Keratinocyte (primary cell): ENCODE data around the gene PLCL1. TPM values are rescaled to one million over a fixed set of nuclear protein-coding genes. Genes with fewer than 3 reads are reported as not detected.

Experiments used
- DNase-seq: peaks from one replicate; pipeline ENCODE4 v3.0.0-alpha.2; 2011; ENCODE audit warnings: low read depth, missing footprints, low spot score
- FAIRE-seq: peaks from 2 replicates; lab custom pipeline; 2011; peaks lifted over from hg19 to GRCh38; lab: Jason Lieb, UNC
- H2AFZ ChIP-seq: 2 replicates; pipeline ENCODE4 v1.6.0; 2012; ENCODE audit warnings: low read length, control low read depth, inconsistent platforms; ENCODE audit not compliant: control insufficient read depth
- H3K27ac ChIP-seq: 2 replicates; pipeline ENCODE4 v1.5.1; 2011; ENCODE audit warnings: low read length; ENCODE audit not compliant: control insufficient read depth, insufficient read depth
- H3K27me3 ChIP-seq: 3 replicates; pipeline ENCODE4 v1.6.0; 2011; ENCODE audit warnings: low read length; ENCODE audit not compliant: control insufficient read depth, insufficient read depth; ENCODE audit errors: extremely low read depth
- H3K36me3 ChIP-seq, 2 experiments: 2 replicates in 1 of 2; 3 replicates in 1 of 2; pipeline ENCODE4 v1.5.1; 2011; ENCODE audit warnings: low read length in 2 of 2, mild to moderate bottlenecking in 1 of 2; ENCODE audit not compliant: control insufficient read depth in 2 of 2, insufficient read depth in 2 of 2; ENCODE audit errors: extremely low read depth in 1 of 2
- H3K4me1 ChIP-seq: 3 replicates; pipeline ENCODE4 v1.5.1; 2011; ENCODE audit warnings: low read length; ENCODE audit not compliant: control insufficient read depth, insufficient read depth; ENCODE audit errors: extremely low read depth
- H3K4me2 ChIP-seq: 3 replicates; pipeline ENCODE4 v1.6.0; 2011; ENCODE audit warnings: low read depth, low read length; ENCODE audit not compliant: control insufficient read depth, insufficient read depth; ENCODE audit errors: extremely low read depth
- H3K4me3 ChIP-seq, 3 experiments: fragments of 200-600 bp in 1 of 3; sonication (generic) in 1 of 3; 2 replicates in 2 of 3; 3 replicates in 1 of 3; pipeline ENCODE4 v1.5.1; 2011 to 2016; ENCODE audit warnings: low read length in 3 of 3, mild to moderate bottlenecking in 3 of 3, control low read depth in 2 of 3, inconsistent platforms in 1 of 3, low read depth in 1 of 3, mixed read lengths in 1 of 3, mixed run types in 1 of 3, moderate library complexity in 1 of 3; ENCODE audit not compliant: control insufficient read depth in 2 of 3, insufficient read depth in 2 of 3; ENCODE audit errors: extremely low read depth in 1 of 3
- H3K79me2 ChIP-seq: 2 replicates; pipeline ENCODE4 v1.6.0; 2012; ENCODE audit warnings: low read length; ENCODE audit not compliant: control insufficient read depth, insufficient read depth
- H3K9ac ChIP-seq: 3 replicates; pipeline ENCODE4 v1.6.0; 2011; ENCODE audit warnings: low read length; ENCODE audit not compliant: control insufficient read depth, insufficient read depth; ENCODE audit errors: extremely low read depth
- H3K9me1 ChIP-seq: 3 replicates; pipeline ENCODE4 v1.6.0; 2011; ENCODE audit warnings: low read length; ENCODE audit not compliant: control insufficient read depth, insufficient read depth; ENCODE audit errors: extremely low read depth
- H3K9me3 ChIP-seq: 2 replicates; pipeline ENCODE4 v1.5.1; 2012; ENCODE audit warnings: low read depth, low read length; ENCODE audit not compliant: control insufficient read depth
- H4K20me1 ChIP-seq: 3 replicates; pipeline ENCODE4 v1.6.0; 2011; ENCODE audit warnings: low read length; ENCODE audit not compliant: control insufficient read depth, insufficient read depth; ENCODE audit errors: extremely low read depth
- CTCF ChIP-seq, 3 experiments: IDR thresholded peaks in 1 of 3; conservative IDR thresholded peaks in 1 of 3; optimal IDR thresholded peaks in 1 of 3; 2 replicates in 2 of 3; 3 replicates in 1 of 3; pipeline versions ENCODE3 to v1.5.1; 2011; ENCODE audit warnings: low read length in 3 of 3, mild to moderate bottlenecking in 3 of 3, moderate library complexity in 2 of 3, control low read depth in 1 of 3, inconsistent platforms in 1 of 3; ENCODE audit not compliant: insufficient read depth in 2 of 3; ENCODE audit errors: extremely low read depth in 1 of 3
- EZH2 ChIP-seq: IDR thresholded peaks from one replicate; pipeline ENCODE4 v1.6.1; 2012; ENCODE audit warnings: inconsistent platforms, mild to moderate bottlenecking, low read length, moderate library complexity
- dilution Hi-C: fragments of 300-500 bp; cut with MboI; formaldehyde crosslinking; loops from one replicate; pipeline ENCODE4 v1.7.0; 2020; ENCODE audit warnings: low sequenced_read_pairs; ENCODE audit not compliant: extremely low pct_ligation_motif_present
- polyA plus RNA-seq, 5 experiments: library from polyadenylated mRNA; depleted of rRNA in 3 of 5; stranded (reverse) in 3 of 5; stranded (forward) in 1 of 5; unstranded in 1 of 5; fragments of >200 nt; gene quantifications; 1 replicate in 1 of 5; 2 replicates in 3 of 5; 3 replicates in 1 of 5; pipeline versions ENCODE4 v1.2.1 to v1.2.3, GENCODE V29; 2011 to 2012; ENCODE audit warnings: missing spikeins in 2 of 5, low read depth in 1 of 5, low replicate concordance in 1 of 5

PLCL1 gene
- polyA plus RNA-seq, 1 donor (not counting 4 experiments of a cell fraction or from before 2014, with no cell fraction given), result 0.01 TPM

- FAIRE-seq, result no peak
- no peaks in the 10 kb centered on the region for H3K9me3 ChIP-seq
Observed at GRCh38 chr2:197867033-197867432, 62.6 kb downstream of the PLCL1 start.

GRCh38 chr2:197867624-197868023, 63.2 kb downstream of the PLCL1 start:
- Histone ChIP-seq H3K27ac (no peak overlapping the region), H3K79me2 (no peaks in the 10 kb centered on the region), H3K36me3 (no peaks in the 10 kb centered on the region), H3K4me2 (no peak overlapping the region), H3K9me1 (no peaks in the 10 kb centered on the region), H2AFZ (no peak overlapping the region), H3K4me1 (no peaks in the 10 kb centered on the region), H4K20me1 (no peaks in the 10 kb centered on the region), H3K27me3 (no peaks in the 10 kb centered on the region), H3K9ac (no peak overlapping the region), H3K4me3 (no peak overlapping the region), H3K9me3 (no peaks in the 10 kb centered on the region)
- dilution Hi-C loops, result no loop called here
- no peak for TF ChIP-seq EZH2
- no peak for TF ChIP-seq CTCF (optimal IDR thresholded peaks at IDR 0.05 in 1 of 3, IDR thresholded peaks at IDR 0.05 in 1 of 3, conservative IDR thresholded peaks at IDR 0.05 in 1 of 3; ENCODE audit: extremely low read depth in 1 of 3, insufficient read depth in 2 of 3, low read length in 3 of 3)
- FAIRE-seq, result no peak
- DNase-seq, result no peak

More at GRCh38 chr2:197867033-197867432, 62.6 kb downstream of the PLCL1 start:
- H3K36me3 ChIP-seq, result no peaks in the 10 kb centered on the region
- no peaks in the 10 kb centered on the region for H3K79me2 ChIP-seq
- DNase-seq, result no peak
- H3K4me2 ChIP-seq, result no peak overlapping the region
- H3K4me3 ChIP-seq, result no peak overlapping the region
- no peak overlapping the region for H3K9ac ChIP-seq
- dilution Hi-C loops, result no loop called here
- H4K20me1 ChIP-seq, result no peaks in the 10 kb centered on the region
- no peak overlapping the region for H2AFZ ChIP-seq
- no peak for TF ChIP-seq EZH2
- TF ChIP-seq CTCF (optimal IDR thresholded peaks at IDR 0.05 in 1 of 3, IDR thresholded peaks at IDR 0.05 in 1 of 3, conservative IDR thresholded peaks at IDR 0.05 in 1 of 3; ENCODE audit: extremely low read depth in 1 of 3, insufficient read depth in 2 of 3, low read length in 3 of 3), result no peak
- no peaks in the 10 kb centered on the region for H3K9me1 ChIP-seq
- H3K27ac ChIP-seq, result no peak overlapping the region
- no peaks in the 10 kb centered on the region for H3K4me1 ChIP-seq
- H3K27me3 ChIP-seq, result no peaks in the 10 kb centered on the region
